ENCODE results near the gene CHD1L.

Gene CHD1L

DNA sequence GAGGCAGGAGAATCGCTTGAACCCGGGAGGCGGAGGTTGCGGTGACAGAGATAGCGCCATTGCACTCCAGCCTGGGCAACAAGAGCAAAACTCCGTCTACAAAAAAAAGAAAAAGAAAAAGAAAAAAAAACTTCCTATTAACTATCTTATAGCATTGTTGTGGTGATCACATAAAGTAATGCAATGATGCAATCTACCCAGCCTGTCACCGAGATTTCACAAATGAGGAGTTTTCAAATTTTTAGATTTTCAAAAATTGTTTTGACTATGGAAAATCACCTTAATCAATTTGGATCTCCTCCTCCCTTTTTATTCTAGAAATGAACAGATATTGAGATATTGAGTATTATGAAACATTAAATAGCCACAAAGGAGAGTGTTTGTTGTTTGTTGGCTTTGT lies 25.3 kb upstream of the CHD1L start:
- Histone ChIP-seq H3K27me3 (ENCODE audit: insufficient read depth, low read length) (no peaks in the 10 kb centered on the region), H4K8ac (ENCODE audit: low read depth, low read length) (no peak overlapping the region), H3K27ac (ENCODE audit: low read depth, low read length) (no peak overlapping the region), H3K4me1 (ENCODE audit: control insufficient read depth in 1 of 2, insufficient read depth in 2 of 2, low read length in 2 of 2) (peaks cover under 1 to 4% of the 10 kb centered on the region in 2 experiments), H2BK12ac (ENCODE audit: low read length) (no peak overlapping the region), H3K9ac (ENCODE audit: low read length) (no peak overlapping the region), H3K36me3 (ENCODE audit: control insufficient read depth in 1 of 2, insufficient read depth in 2 of 2, low read length in 2 of 2) (no peaks in the 10 kb centered on the region), H3K14ac (ENCODE audit: low read length) (no peak overlapping the region), H3K4ac (ENCODE audit: low read depth, low read length) (no peak overlapping the region), H3K23ac (ENCODE audit: low read length) (no peak overlapping the region), H3K18ac (ENCODE audit: low read length) (no peak overlapping the region), H3K4me2 (ENCODE audit: low read length) (no peak overlapping the region), H3K79me2 (ENCODE audit: control insufficient read depth, insufficient read depth, low read length, poor library complexity) (no peaks in the 10 kb centered on the region), H3K4me3 (ENCODE audit: low read depth, low read length) (no peak overlapping the region), H2AK5ac (ENCODE audit: low read length) (no peak overlapping the region), H2BK5ac (ENCODE audit: low read depth, low read length, poor library complexity) (no peak overlapping the region), H3K79me1 (ENCODE audit: low read length) (no peaks in the 10 kb centered on the region), H4K12ac (ENCODE audit: low read depth, low read length) (no peak overlapping the region), H3K9me3 (ENCODE audit: insufficient read depth, low read depth, low read length) (no peaks in the 10 kb centered on the region), H4K91ac (ENCODE audit: low read depth, low read length) (no peak overlapping the region), H2BK120ac (ENCODE audit: insufficient read depth, low read length, poor library complexity) (no peak overlapping the region), H2AFZ (ENCODE audit: insufficient read depth, low read length, poor library complexity) (no peak overlapping the region)
- WGBS (ENCODE audit: extremely low coverage, insufficient coverage, insufficient read length) = no CpG with 5 or more reads among the region's 7 CpGs
- no peak for DNase-seq

DNA sequence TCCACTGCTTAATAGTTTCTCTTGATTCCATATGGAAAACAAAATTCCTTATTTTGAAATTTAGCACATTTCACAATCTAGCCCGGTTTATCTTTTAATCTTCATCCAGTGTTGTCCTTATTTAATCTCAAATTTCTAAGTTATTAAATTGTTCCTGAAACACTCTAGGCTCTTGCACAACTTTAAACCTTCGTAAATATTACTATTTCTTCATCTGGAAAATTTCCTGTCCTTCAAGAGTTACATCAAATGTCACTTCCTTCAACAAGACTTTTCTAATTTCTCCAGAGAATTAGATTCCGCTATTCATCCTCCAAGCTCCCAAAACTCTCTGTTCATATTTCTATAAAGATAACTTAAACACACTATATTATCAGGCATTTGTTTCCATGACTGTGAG lies 23.9 kb upstream of the CHD1L start:
- Histone ChIP-seq H2BK12ac (ENCODE audit: low read length) (no peak overlapping the region), H4K8ac (ENCODE audit: low read depth, low read length) (no peak overlapping the region), H3K9ac (ENCODE audit: low read length) (no peak overlapping the region), H2AK5ac (ENCODE audit: low read length) (no peak overlapping the region), H3K4me2 (ENCODE audit: low read length) (no peak overlapping the region), H3K14ac (ENCODE audit: low read length) (no peak overlapping the region), H3K4me1 (ENCODE audit: control insufficient read depth in 1 of 2, insufficient read depth in 2 of 2, low read length in 2 of 2) (no peaks in the 10 kb centered on the region), H3K27ac (ENCODE audit: low read depth, low read length) (no peak overlapping the region), H3K4ac (ENCODE audit: low read depth, low read length) (no peak overlapping the region), H2BK120ac (ENCODE audit: insufficient read depth, low read length, poor library complexity) (no peak overlapping the region), H3K79me2 (ENCODE audit: control insufficient read depth, insufficient read depth, low read length, poor library complexity) (no peaks in the 10 kb centered on the region), H3K27me3 (ENCODE audit: insufficient read depth, low read length) (no peaks in the 10 kb centered on the region), H2AFZ (ENCODE audit: insufficient read depth, low read length, poor library complexity) (no peak overlapping the region), H4K12ac (ENCODE audit: low read depth, low read length) (no peak overlapping the region), H4K91ac (ENCODE audit: low read depth, low read length) (no peak overlapping the region), H3K9me3 (ENCODE audit: insufficient read depth, low read depth, low read length) (no peaks in the 10 kb centered on the region), H3K36me3 (ENCODE audit: control insufficient read depth in 1 of 2, insufficient read depth in 2 of 2, low read length in 2 of 2) (no peaks in the 10 kb centered on the region), H3K4me3 (ENCODE audit: low read depth, low read length) (no peak overlapping the region), H3K79me1 (ENCODE audit: low read length) (no peaks in the 10 kb centered on the region), H3K23ac (ENCODE audit: low read length) (no peak overlapping the region), H3K18ac (ENCODE audit: low read length) (no peak overlapping the region), H2BK5ac (ENCODE audit: low read depth, low read length, poor library complexity) (no peak overlapping the region)
- WGBS (ENCODE audit: extremely low coverage, insufficient coverage, insufficient read length) = no CpG with 5 or more reads among the region's 3 CpGs
- no peak for DNase-seq

DNA sequence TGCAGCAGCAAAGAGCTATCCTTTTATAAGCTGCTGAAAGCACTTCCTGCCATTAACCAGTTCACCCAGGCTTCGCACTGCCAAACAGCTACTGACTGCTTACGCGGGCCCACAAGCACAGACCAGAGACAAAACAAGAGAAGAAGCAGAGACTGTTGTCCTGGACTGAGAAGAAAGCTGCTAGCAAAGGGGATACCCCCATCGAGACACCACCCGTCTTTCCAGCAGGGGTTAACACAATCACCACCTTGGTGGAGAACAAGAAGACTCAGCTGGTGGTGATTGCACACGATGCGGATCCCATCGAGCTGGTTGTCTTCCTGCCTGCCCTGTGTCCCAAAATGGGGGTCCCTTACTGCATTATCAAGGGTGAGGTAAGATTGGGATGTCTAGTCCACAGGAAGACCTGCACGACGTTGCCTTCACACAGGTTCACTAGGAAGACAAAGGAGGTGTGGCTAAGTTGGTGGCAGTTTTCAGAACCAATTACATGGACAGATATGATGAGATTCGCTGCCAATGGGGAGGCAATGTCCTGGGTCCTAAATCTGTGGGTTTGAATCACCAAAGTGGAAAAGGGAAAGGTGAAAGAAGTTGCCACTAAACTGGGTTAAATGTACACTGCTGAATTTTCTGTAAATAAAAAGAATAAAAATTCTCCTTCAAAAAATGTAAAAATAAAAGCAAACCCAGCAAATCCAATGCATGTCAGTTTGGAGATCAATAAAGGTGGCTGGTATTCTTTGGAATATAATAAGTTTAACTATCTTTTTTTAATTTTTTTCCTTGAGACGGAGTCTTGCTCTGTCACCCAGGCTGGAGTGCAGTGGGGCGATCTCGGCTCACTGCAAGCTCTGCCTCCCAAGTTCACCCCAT lies 18.5 kb upstream of the CHD1L start:
- Histone ChIP-seq H3K4me3 (ENCODE audit: low read depth, low read length) (no peak overlapping the region), H4K91ac (ENCODE audit: low read depth, low read length) (no peak overlapping the region), H3K4me2 (ENCODE audit: low read length) (no peak overlapping the region), H3K9me3 (ENCODE audit: insufficient read depth, low read depth, low read length) (peaks cover 2% of the 10 kb centered on the region), H2BK12ac (ENCODE audit: low read length) (no peak overlapping the region), H3K23ac (ENCODE audit: low read length) (no peak overlapping the region), H2BK5ac (ENCODE audit: low read depth, low read length, poor library complexity) (no peak overlapping the region), H4K8ac (ENCODE audit: low read depth, low read length) (no peak overlapping the region), H3K14ac (ENCODE audit: low read length) (no peak overlapping the region), H2AFZ (ENCODE audit: insufficient read depth, low read length, poor library complexity) (no peak overlapping the region), H3K4ac (ENCODE audit: low read depth, low read length) (no peak overlapping the region), H2AK5ac (ENCODE audit: low read length) (no peak overlapping the region), H3K18ac (ENCODE audit: low read length) (no peak overlapping the region), H3K79me1 (ENCODE audit: low read length) (no peaks in the 10 kb centered on the region), H3K27me3 (ENCODE audit: insufficient read depth, low read length) (no peaks in the 10 kb centered on the region), H2BK120ac (ENCODE audit: insufficient read depth, low read length, poor library complexity) (no peak overlapping the region), H4K12ac (ENCODE audit: low read depth, low read length) (no peak overlapping the region), H3K27ac (ENCODE audit: low read depth, low read length) (no peak overlapping the region), H3K9ac (ENCODE audit: low read length) (no peak overlapping the region), H3K36me3 (ENCODE audit: control insufficient read depth in 1 of 2, insufficient read depth in 2 of 2, low read length in 2 of 2) (no peaks in the 10 kb centered on the region), H3K4me1 (ENCODE audit: control insufficient read depth in 1 of 2, insufficient read depth in 2 of 2, low read length in 2 of 2) (no peaks in the 10 kb centered on the region), H3K79me2 (ENCODE audit: control insufficient read depth, insufficient read depth, low read length, poor library complexity) (no peaks in the 10 kb centered on the region)
- no CpG with 5 or more reads among the region's 14 CpGs for WGBS (ENCODE audit: extremely low coverage, insufficient coverage, insufficient read length)
- no peak for DNase-seq

GRCh38 chr1:147225193-147225730 lies 17.2 kb upstream of the CHD1L start, which contains the start of gene FMO5:
Gene FMO5, minus strand, starts transcription at chr1:147225339. Its CDS starts 310 bp downstream, at chr1:147225029.
- Histone ChIP-seq H3K79me1 (ENCODE audit: low read length) (no peaks in the 10 kb centered on the region), H2BK120ac (ENCODE audit: insufficient read depth, low read length, poor library complexity) (no peak within 1 kb of the TSS), H4K91ac (ENCODE audit: low read depth, low read length) (no peak within 1 kb of the TSS), H3K36me3 (ENCODE audit: control insufficient read depth in 1 of 2, insufficient read depth in 2 of 2, low read length in 2 of 2) (no peaks in the 10 kb centered on the region), H3K4me2 (ENCODE audit: low read length) (peak within 1 kb of the TSS; percentile 75), H2BK12ac (ENCODE audit: low read length) (no peak within 1 kb of the TSS), H3K4ac (ENCODE audit: low read depth, low read length) (no peak within 1 kb of the TSS), H2BK5ac (ENCODE audit: low read depth, low read length, poor library complexity) (no peak within 1 kb of the TSS), H3K9ac (ENCODE audit: low read length) (no peak within 1 kb of the TSS), H3K27ac (ENCODE audit: low read depth, low read length) (no peak within 1 kb of the TSS), H3K14ac (ENCODE audit: low read length) (no peak within 1 kb of the TSS), H3K27me3 (ENCODE audit: insufficient read depth, low read length) (no peaks in the 10 kb centered on the region), H2AK5ac (ENCODE audit: low read length) (no peak within 1 kb of the TSS), H3K23ac (ENCODE audit: low read length) (no peak within 1 kb of the TSS), H2AFZ (ENCODE audit: insufficient read depth, low read length, poor library complexity) (peak within 1 kb of the TSS; percentile 42), H4K8ac (ENCODE audit: low read depth, low read length) (peak within 1 kb of the TSS; percentile 84), H3K4me1 (ENCODE audit: control insufficient read depth in 1 of 2, insufficient read depth in 2 of 2, low read length in 2 of 2) (no peaks in the 10 kb centered on the region), H3K4me3 (ENCODE audit: low read depth, low read length) (peak within 1 kb of the TSS; percentile 71), H3K79me2 (ENCODE audit: control insufficient read depth, insufficient read depth, low read length, poor library complexity) (no peaks in the 10 kb centered on the region), H3K9me3 (ENCODE audit: insufficient read depth, low read depth, low read length) (peaks cover 2% of the 10 kb centered on the region), H3K18ac (ENCODE audit: low read length) (no peak within 1 kb of the TSS), H4K12ac (ENCODE audit: low read depth, low read length) (peak within 1 kb of the TSS; percentile 35)
- peak; percentile 67 to 76 for DNase-seq
- no CpG with 5 or more reads among the region's 17 CpGs for WGBS (ENCODE audit: extremely low coverage, insufficient coverage, insufficient read length)
